ENCODE data around the gene RDX.

DNA sequence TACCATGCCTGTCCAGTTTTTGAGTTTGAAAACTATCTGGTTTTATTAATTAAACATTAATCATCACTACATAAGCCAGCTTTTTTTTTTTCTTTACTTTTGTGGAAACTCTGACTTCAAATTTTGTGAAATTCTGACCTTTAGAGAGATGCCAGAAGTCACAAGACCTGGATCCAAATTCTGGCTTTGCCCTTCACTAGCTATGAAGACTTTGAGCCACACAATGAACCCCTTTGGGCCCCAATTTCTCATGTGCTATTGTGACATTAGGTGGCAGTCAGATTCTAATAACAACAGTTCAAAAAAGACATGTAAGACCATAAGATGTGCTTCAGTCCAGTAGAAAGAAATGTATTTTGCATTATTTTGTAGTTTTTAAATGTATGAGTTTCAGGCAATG lies 142.9 kb downstream of the RDX start:
- no peak for TF ChIP-seq CTCF (CRISPR knock-in tag; IDR thresholded peaks at IDR 0.05)
- TF ChIP-seq GPN1 (CRISPR knock-in tag; IDR thresholded peaks at IDR 0.05; ENCODE audit: borderline replicate concordance), result no peak
- no peak for TF ChIP-seq ZBTB34 (CRISPR knock-in tag; IDR thresholded peaks at IDR 0.05)
- no peak for TF ChIP-seq CHD2 (IDR thresholded peaks at IDR 0.05; ENCODE audit: low read depth, low read length)

Measured in HepG2 (cell line).